DND-41 (cell line): ENCODE results near the gene FIG4.

Experiments
- ATAC-seq: fragments of 200-7000 bp; cut with Tn5 transposase; 3 replicates; pipeline ENCODE4 v1.9.1; 2021; ENCODE audit warnings: low read depth; ENCODE audit not compliant: insufficient read depth
- DNase-seq: peaks from one replicate; pipeline ENCODE4 v3.0.0-alpha.2; 2020
- H2AFZ ChIP-seq: 2 replicates; pipeline ENCODE4 v1.6.0; 2012; ENCODE audit warnings: low read depth, low read length
- H3K27ac ChIP-seq: 2 replicates; pipeline ENCODE4 v1.5.1; 2012; ENCODE audit warnings: low read length, inconsistent platforms
- H3K27me3 ChIP-seq: fragments of 200-600 bp; sonication (generic); 2 replicates; pipeline ENCODE4 v1.6.0; 2012; ENCODE audit warnings: low read length, mild to moderate bottlenecking, inconsistent platforms; ENCODE audit not compliant: insufficient read depth, poor library complexity
- H3K36me3 ChIP-seq: 2 replicates; pipeline ENCODE4 v1.5.1; 2012; ENCODE audit warnings: low read length, inconsistent platforms; ENCODE audit not compliant: insufficient read depth
- H3K4me1 ChIP-seq: 2 replicates; pipeline ENCODE4 v1.5.1; 2012; ENCODE audit warnings: mild to moderate bottlenecking, low read length; ENCODE audit not compliant: insufficient read depth
- H3K4me2 ChIP-seq: 2 replicates; pipeline ENCODE4 v1.6.0; 2012; ENCODE audit warnings: mild to moderate bottlenecking, moderate library complexity, low read length, inconsistent platforms; ENCODE audit not compliant: insufficient read depth
- H3K4me3 ChIP-seq, 2 experiments: fragments of 200-600 bp in 1 of 2; shearing (Covaris generic) in 1 of 2; 2 replicates each; pipeline ENCODE4 v1.5.1; 2012 to 2016; ENCODE audit warnings: inconsistent platforms in 2 of 2, low read length in 2 of 2, mild to moderate bottlenecking in 2 of 2, low read depth in 1 of 2, moderate library complexity in 1 of 2
- H3K79me2 ChIP-seq: 2 replicates; pipeline ENCODE4 v1.6.0; 2012; ENCODE audit warnings: low read length, inconsistent platforms; ENCODE audit not compliant: insufficient read depth
- H3K9ac ChIP-seq: 2 replicates; pipeline ENCODE4 v1.6.0; 2012; ENCODE audit warnings: low read depth, mild to moderate bottlenecking, inconsistent platforms, low read length, moderate library complexity
- H3K9me3 ChIP-seq: 2 replicates; pipeline ENCODE4 v1.5.1; 2012; ENCODE audit warnings: low read length, moderate library complexity, mild to moderate bottlenecking, inconsistent platforms; ENCODE audit not compliant: insufficient read depth, severe bottlenecking
- H4K20me1 ChIP-seq: 2 replicates; pipeline ENCODE4 v1.6.0; 2012; ENCODE audit warnings: low read length; ENCODE audit not compliant: insufficient read depth
- CTCF ChIP-seq: IDR thresholded peaks from 2 replicates; pipeline ENCODE4 v1.5.1; 2012; ENCODE audit warnings: borderline replicate concordance, low read length, moderate library complexity, mild to moderate bottlenecking; ENCODE audit not compliant: poor library complexity, severe bottlenecking; ENCODE audit errors: extremely low read depth
- EZH2 ChIP-seq: IDR thresholded peaks from 3 replicates; pipeline ENCODE4 v1.6.1; 2012; ENCODE audit warnings: borderline replicate concordance, low read depth, mild to moderate bottlenecking, moderate library complexity, low read length, inconsistent platforms; ENCODE audit not compliant: severe bottlenecking

FIG4 gene

GRCh38 chr6:109701221-109701620, 10.1 kb downstream of the FIG4 start:
- Histone ChIP-seq H4K20me1 (0 out of 2 replicates have a peak, but pooled peaks cover 3% of the 10 kb centered on the region), H3K36me3 (no peaks in the 10 kb centered on the region), H3K4me3 (no peak overlapping the region), H3K4me1 (no peaks in the 10 kb centered on the region), H3K27ac (no peak overlapping the region), H3K4me2 (no peak overlapping the region), H3K9ac (no peak overlapping the region), H3K9me3 (no peaks in the 10 kb centered on the region), H3K27me3 (no peaks in the 10 kb centered on the region), H2AFZ (no peak overlapping the region), H3K79me2 (no peaks in the 10 kb centered on the region)
- no peak for DNase-seq
- no peak for TF ChIP-seq EZH2
- no peak for TF ChIP-seq CTCF
- no peak for ATAC-seq

GRCh38 chr6:109701774-109702173, 10.7 kb downstream of the FIG4 start:
- no peak overlapping the region for H2AFZ ChIP-seq
- H3K9me3 ChIP-seq, result no peaks in the 10 kb centered on the region
- H3K4me3 ChIP-seq, result no peak overlapping the region
- no peaks in the 10 kb centered on the region for H3K36me3 ChIP-seq
- no peak overlapping the region for H3K9ac ChIP-seq
- H4K20me1 ChIP-seq, result 0 out of 2 replicates have a peak, but pooled peaks cover 3% of the 10 kb centered on the region
- no peak overlapping the region for H3K27ac ChIP-seq
- no peak for TF ChIP-seq CTCF
- no peak for TF ChIP-seq EZH2
- no peaks in the 10 kb centered on the region for H3K4me1 ChIP-seq
- H3K4me2 ChIP-seq, result no peak overlapping the region
- H3K27me3 ChIP-seq, result no peaks in the 10 kb centered on the region
- H3K79me2 ChIP-seq, result no peaks in the 10 kb centered on the region
- ATAC-seq (no peak), DNase-seq (no peak)

GRCh38 chr6:109702791-109703190, 11.7 kb downstream of the FIG4 start:
- Histone ChIP-seq H3K27me3 (no peaks in the 10 kb centered on the region), H3K4me1 (no peaks in the 10 kb centered on the region), H3K9ac (no peak overlapping the region), H4K20me1 (0 out of 2 replicates have a peak, but pooled peaks cover 3% of the 10 kb centered on the region), H2AFZ (no peak overlapping the region), H3K36me3 (no peaks in the 10 kb centered on the region), H3K79me2 (no peaks in the 10 kb centered on the region), H3K9me3 (no peaks in the 10 kb centered on the region), H3K4me3 (no peak overlapping the region), H3K27ac (no peak overlapping the region), H3K4me2 (no peak overlapping the region)
- DNase-seq (no peak), ATAC-seq (no peak)
- TF ChIP-seq CTCF (no peak), EZH2 (no peak)

GRCh38 chr6:109705258-109705657, 14.2 kb downstream of the FIG4 start:
- H3K4me2 ChIP-seq, result no peak overlapping the region

More at GRCh38 chr6:109705258-109705657, 14.2 kb downstream of the FIG4 start:
- Histone ChIP-seq H3K27ac (no peak overlapping the region), H2AFZ (no peak overlapping the region), H3K4me1 (no peaks in the 10 kb centered on the region), H4K20me1 (0 out of 2 replicates have a peak, but pooled peaks cover 3% of the 10 kb centered on the region), H3K79me2 (no peaks in the 10 kb centered on the region), H3K36me3 (no peaks in the 10 kb centered on the region), H3K4me3 (no peak overlapping the region), H3K9ac (no peak overlapping the region), H3K27me3 (no peaks in the 10 kb centered on the region), H3K9me3 (no peaks in the 10 kb centered on the region)
- ATAC-seq, result peak; percentile 94
- no peak for TF ChIP-seq EZH2
- TF ChIP-seq CTCF, result peak; percentile 79
- peak; percentile 73 for DNase-seq
